ENCODE measurements around the gene RALGAPA1. TPM values are rescaled to one million over a fixed set of nuclear protein-coding genes. Genes with fewer than 3 reads are reported as not detected.
"Not testable (repeated sequence)": the region's sequence is repeated elsewhere in the genome, so short reads cannot be mapped to it uniquely, and the experiment has no call there.

The RALGAPA1 gene
- total RNA-seq, 6 donors from 2014 or later, result 55.5 to 155 (median 61.1) TPM

DNA sequence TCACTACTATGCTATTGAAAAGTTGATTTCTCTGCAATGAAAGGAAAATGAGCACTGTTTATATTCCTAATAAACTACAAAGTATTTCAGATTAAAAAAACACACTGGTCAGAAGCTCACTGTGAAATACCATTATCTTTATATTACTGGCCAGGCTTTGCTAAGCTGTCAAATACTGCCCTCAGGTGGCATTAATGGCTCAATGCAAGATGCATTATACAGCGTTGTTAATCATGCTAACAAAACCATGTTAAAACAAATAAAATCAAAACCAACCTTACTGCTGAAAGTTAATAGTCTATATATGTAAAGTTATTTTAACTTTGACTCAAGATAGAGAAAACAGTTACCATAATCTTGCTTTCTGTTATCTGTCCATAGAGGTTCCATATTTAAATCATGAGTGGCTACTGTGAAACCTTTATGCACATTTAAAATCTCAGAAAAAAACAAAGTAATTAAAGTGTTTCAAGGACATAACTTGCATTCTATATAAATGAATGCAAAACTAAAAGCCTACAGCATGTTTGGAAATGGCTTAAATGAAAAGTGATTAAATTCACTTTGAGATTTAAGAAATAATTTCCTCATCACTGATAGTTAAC lies 121.7 kb downstream of the RALGAPA1 start:
- ATAC-seq (ENCODE audit: low FRiP score in 2 of 2) (peak in 1 of 2 donors; percentile 58), DNase-seq (no peak)
- no peaks in the 10 kb centered on the region for H3K27me3 ChIP-seq
- TF ChIP-seq, protein P1, sequence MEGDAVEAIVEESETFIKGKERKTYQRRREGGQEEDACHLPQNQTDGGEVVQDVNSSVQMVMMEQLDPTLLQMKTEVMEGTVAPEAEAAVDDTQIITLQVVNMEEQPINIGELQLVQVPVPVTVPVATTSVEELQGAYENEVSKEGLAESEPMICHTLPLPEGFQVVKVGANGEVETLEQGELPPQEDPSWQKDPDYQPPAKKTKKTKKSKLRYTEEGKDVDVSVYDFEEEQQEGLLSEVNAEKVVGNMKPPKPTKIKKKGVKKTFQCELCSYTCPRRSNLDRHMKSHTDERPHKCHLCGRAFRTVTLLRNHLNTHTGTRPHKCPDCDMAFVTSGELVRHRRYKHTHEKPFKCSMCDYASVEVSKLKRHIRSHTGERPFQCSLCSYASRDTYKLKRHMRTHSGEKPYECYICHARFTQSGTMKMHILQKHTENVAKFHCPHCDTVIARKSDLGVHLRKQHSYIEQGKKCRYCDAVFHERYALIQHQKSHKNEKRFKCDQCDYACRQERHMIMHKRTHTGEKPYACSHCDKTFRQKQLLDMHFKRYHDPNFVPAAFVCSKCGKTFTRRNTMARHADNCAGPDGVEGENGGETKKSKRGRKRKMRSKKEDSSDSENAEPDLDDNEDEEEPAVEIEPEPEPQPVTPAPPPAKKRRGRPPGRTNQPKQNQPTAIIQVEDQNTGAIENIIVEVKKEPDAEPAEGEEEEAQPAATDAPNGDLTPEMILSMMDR (IDR thresholded peaks at IDR 0.05), result peak; percentile 37 to 66 (median 59)
- TF ChIP-seq EP300 (IDR thresholded peaks at IDR 0.05) (no peak), POLR2AphosphoS5 (IDR thresholded peaks at IDR 0.05) (no peak), POLR2A (IDR thresholded peaks at IDR 0.05) (no peak)
- H3K27ac ChIP-seq, result no peak overlapping the region
- H3K36me3 ChIP-seq, result peaks cover 7 to 37% (median 15%) of the 10 kb centered on the region in 4 donors
- no peaks in the 10 kb centered on the region for H3K4me1 ChIP-seq
- 8 to 9% methylated on average over 1 of the region's 1 CpG for WGBS, 2 donors
- H3K9me3 ChIP-seq, result no peaks in the 10 kb centered on the region
- no peak overlapping the region for H3K4me3 ChIP-seq

DNA sequence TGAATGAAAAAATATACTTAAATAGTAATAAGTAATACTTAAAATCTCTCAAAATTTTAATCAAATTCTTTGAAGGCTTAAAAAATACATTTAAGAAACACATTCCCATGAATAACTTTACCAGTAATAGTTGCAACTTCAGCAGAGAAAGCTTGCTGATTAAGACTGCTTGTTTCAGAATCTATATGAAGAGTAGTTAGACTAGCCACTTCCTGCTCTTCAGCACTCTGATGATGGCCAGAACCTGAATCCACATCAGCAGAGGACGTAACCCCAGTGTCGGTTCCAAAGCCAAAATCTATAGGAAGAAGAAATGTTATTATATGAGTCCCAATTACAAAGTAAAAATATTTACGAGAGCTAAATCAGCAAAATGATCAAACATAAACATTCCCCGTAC lies 125.4 kb downstream of the RALGAPA1 start:
- not testable (repeated sequence) for H3K4me1 ChIP-seq; H3K27me3 ChIP-seq; DNase-seq; H3K4me3 ChIP-seq; ATAC-seq (ENCODE audit: low FRiP score in 2 of 2); H3K9me3 ChIP-seq; H3K27ac ChIP-seq
- 58 to 69% methylated on average over 4 of the region's 4 CpGs for WGBS, 2 donors
- peaks cover 5 to 46% (median 7%) of the 10 kb centered on the region in 4 donors for H3K36me3 ChIP-seq

DNA sequence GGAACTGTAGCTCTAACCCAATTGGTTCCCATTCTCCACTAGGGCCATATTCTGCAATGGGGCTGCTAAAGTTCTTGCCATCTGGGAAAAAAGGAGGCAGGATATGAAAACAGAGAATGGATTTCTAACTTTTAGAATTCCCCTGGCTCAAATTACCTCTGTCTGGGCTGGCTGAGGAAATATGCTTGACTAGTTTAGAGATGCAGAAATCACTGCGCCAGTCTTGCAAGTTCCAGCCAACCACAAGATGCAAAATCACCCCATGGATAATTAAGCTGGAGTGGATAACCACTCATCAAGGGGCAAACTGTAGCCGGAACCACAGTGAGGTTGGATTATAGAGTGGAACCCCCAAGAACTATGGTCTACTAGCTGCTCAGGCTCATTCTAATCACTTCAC lies 126.3 kb downstream of the RALGAPA1 start:
- ATAC-seq (ENCODE audit: low FRiP score in 2 of 2) (no peak), DNase-seq (no peak)
- Histone ChIP-seq H3K27me3 (no peaks in the 10 kb centered on the region), H3K36me3 (peaks cover 3 to 47% (median 4%) of the 10 kb centered on the region in 4 donors), H3K4me3 (no peak overlapping the region), H3K9me3 (no peaks in the 10 kb centered on the region), H3K4me1 (no peaks in the 10 kb centered on the region), H3K27ac (no peak overlapping the region)
- 96 to 100% methylated on average over 2 of the region's 2 CpGs for WGBS, 2 donors
- TF ChIP-seq EP300 (IDR thresholded peaks at IDR 0.05) (no peak), POLR2AphosphoS5 (IDR thresholded peaks at IDR 0.05) (no peak), POLR2A (IDR thresholded peaks at IDR 0.05) (no peak)
- TF ChIP-seq, protein P1 (IDR thresholded peaks at IDR 0.05), result no peak

DNA sequence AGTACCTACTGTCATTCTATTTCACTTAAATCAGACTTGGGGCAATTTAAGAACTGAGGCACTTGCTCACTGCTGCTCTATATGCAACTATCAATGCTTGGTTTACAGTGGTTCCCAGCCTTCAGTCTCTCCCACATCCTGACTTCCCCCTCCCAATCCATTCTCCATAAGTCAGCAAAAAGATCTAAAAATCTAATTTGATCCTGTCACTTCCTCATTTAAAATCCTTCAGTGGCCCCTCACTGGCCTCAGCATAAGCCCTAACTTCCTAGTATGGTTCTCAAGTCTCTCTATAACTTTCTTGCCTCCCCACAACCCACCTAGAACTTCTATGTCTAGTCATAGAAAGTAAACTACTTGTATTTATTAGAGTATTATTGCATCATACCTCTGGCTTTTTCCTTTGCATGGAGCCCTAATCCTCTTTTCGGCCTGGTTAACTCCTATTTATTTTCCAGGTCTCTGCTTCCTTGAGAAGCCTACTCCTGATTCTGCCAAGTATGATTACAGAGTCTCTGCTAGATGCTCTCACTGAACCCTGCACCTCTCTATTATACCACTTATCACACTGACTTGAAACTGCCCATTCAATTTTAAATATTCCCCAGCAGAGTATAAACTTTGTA lies 130.6 kb downstream of the RALGAPA1 start:
- Histone ChIP-seq H3K27ac (no peak overlapping the region), H3K9me3 (no peaks in the 10 kb centered on the region), H3K4me1 (no peaks in the 10 kb centered on the region), H3K36me3 (peaks cover 10 to 74% (median 29%) of the 10 kb centered on the region in 4 donors), H3K27me3 (no peaks in the 10 kb centered on the region), H3K4me3 (no peak overlapping the region)
- WGBS, 2 donors, result 68 to 86% methylated on average over 1 of the region's 1 CpG
- TF ChIP-seq, protein P1 (IDR thresholded peaks at IDR 0.05), result no peak
- TF ChIP-seq EP300 (IDR thresholded peaks at IDR 0.05) (no peak), POLR2AphosphoS5 (IDR thresholded peaks at IDR 0.05) (no peak), POLR2A (IDR thresholded peaks at IDR 0.05) (no peak)
- DNase-seq (no peak), ATAC-seq (ENCODE audit: low FRiP score in 2 of 2) (peak in 1 of 2 donors; percentile 16)

DNA sequence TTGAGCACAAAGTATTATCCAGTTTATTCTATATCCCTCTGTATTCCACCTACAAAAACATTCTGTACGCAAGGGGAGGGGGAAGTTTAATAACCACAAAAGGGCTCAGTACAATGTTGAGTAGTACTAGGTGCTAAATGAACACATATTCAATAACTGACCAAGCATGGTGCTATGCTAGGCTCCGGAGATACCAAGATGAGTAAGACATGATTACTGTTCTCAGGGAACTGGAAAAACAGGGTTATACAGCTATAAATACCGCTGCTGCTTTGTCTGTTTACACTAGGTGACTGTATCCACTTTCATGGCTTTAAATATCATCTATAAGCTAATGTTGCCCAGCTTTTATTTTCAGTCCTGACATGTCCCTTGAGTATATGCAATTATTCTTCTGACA lies 139.3 kb downstream of the RALGAPA1 start:
- no peaks in the 10 kb centered on the region for H3K9me3 ChIP-seq
- WGBS, 2 donors, result 71 to 87% methylated on average over 3 of the region's 3 CpGs
- no peaks in the 10 kb centered on the region for H3K4me1 ChIP-seq
- H3K27ac ChIP-seq, result no peak overlapping the region
- TF ChIP-seq POLR2A (IDR thresholded peaks at IDR 0.05), result no peak
- H3K27me3 ChIP-seq, result no peaks in the 10 kb centered on the region
- H3K36me3 ChIP-seq, result peaks cover 0 to 64% (median 14%) of the 10 kb centered on the region in 4 donors
- no peak for ATAC-seq (ENCODE audit: low FRiP score in 2 of 2)
- H3K4me3 ChIP-seq, result no peak overlapping the region
- DNase-seq, result no peak

Data from upper lobe of left lung (tissue), 6 donors.